Activated naive CD8-positive, alpha-beta T cell (primary cell): Measurements from ENCODE around the gene AURKAIP1.
A peak's percentile ranks its signal among the peaks of the same experiment; 100 is the strongest.
"Not testable (repeated sequence)": the region's sequence is repeated elsewhere in the genome, so short reads cannot be mapped to it uniquely, and the experiment has no call there.

Experiments
- H3K27ac Mint-ChIP-seq: one replicate; pipeline ENCODE4 v1.8.0; 2021; ENCODE audit warnings: mixed read lengths
- H3K27me3 Mint-ChIP-seq: one replicate; pipeline ENCODE4 v1.8.0; 2021; ENCODE audit warnings: mixed read lengths
- H3K36me3 Mint-ChIP-seq: one replicate; pipeline ENCODE4 v1.8.0; 2021; ENCODE audit warnings: mixed read lengths
- H3K4me1 Mint-ChIP-seq: one replicate; pipeline ENCODE4 v1.8.0; 2021; ENCODE audit warnings: low read depth, mixed read lengths
- H3K4me3 Mint-ChIP-seq: one replicate; pipeline ENCODE4 v1.8.0; 2021; ENCODE audit warnings: mild to moderate bottlenecking, mixed read lengths
- H3K9me3 Mint-ChIP-seq: one replicate; pipeline ENCODE4 v1.8.0; 2021; ENCODE audit warnings: low read depth, mixed read lengths

The AURKAIP1 gene

GRCh38 chr1:1377540-1378205 is 2.7 kb upstream of the AURKAIP1 start:
- H3K27ac Mint-ChIP-seq, result no peak overlapping the region
- H3K4me1 Mint-ChIP-seq, result peaks cover 7% of the 10 kb centered on the region
- H3K36me3 Mint-ChIP-seq, result no peaks in the 10 kb centered on the region
- no peaks in the 10 kb centered on the region for H3K9me3 Mint-ChIP-seq
- H3K4me3 Mint-ChIP-seq, result no peak overlapping the region
- no peaks in the 10 kb centered on the region for H3K27me3 Mint-ChIP-seq

GRCh38 chr1:1376551-1377226 is 1.7 kb upstream of the AURKAIP1 start:
- H3K27me3 Mint-ChIP-seq, result no peaks in the 10 kb centered on the region
- H3K4me3 Mint-ChIP-seq, result peak overlapping the region; percentile 91
- peak overlapping the region; percentile 28 for H3K27ac Mint-ChIP-seq
- no peaks in the 10 kb centered on the region for H3K9me3 Mint-ChIP-seq
- H3K36me3 Mint-ChIP-seq, result no peaks in the 10 kb centered on the region
- peaks cover 8% of the 10 kb centered on the region for H3K4me1 Mint-ChIP-seq

- H3K4me3 Mint-ChIP-seq, result peak overlapping the region; percentile 91
- H3K27ac Mint-ChIP-seq, result peak overlapping the region; percentile 28
- H3K4me1 Mint-ChIP-seq, result peaks cover 15% of the 10 kb centered on the region
- no peaks in the 10 kb centered on the region for H3K36me3 Mint-ChIP-seq
- no peaks in the 10 kb centered on the region for H3K27me3 Mint-ChIP-seq
- no peaks in the 10 kb centered on the region for H3K9me3 Mint-ChIP-seq
Measured at GRCh38 chr1:1374589-1374928, 448 bp downstream of the AURKAIP1 start.

GRCh38 chr1:1373815-1374588 is 1.0 kb downstream of the AURKAIP1 start:
- Mint-ChIP-seq H3K4me3 (peak overlapping the region; percentile 91), H3K36me3 (no peaks in the 10 kb centered on the region), H3K4me1 (peaks cover 15% of the 10 kb centered on the region), H3K9me3 (no peaks in the 10 kb centered on the region), H3K27me3 (no peaks in the 10 kb centered on the region), H3K27ac (peak overlapping the region; percentile 46)

GRCh38 chr1:1373051-1373814 is 1.8 kb downstream of the AURKAIP1 start:
- Mint-ChIP-seq H3K27ac (no peak overlapping the region), H3K36me3 (no peaks in the 10 kb centered on the region), H3K27me3 (no peaks in the 10 kb centered on the region), H3K9me3 (no peaks in the 10 kb centered on the region), H3K4me1 (peaks cover 15% of the 10 kb centered on the region), H3K4me3 (peak overlapping the region; percentile 91)

GRCh38 chr1:1371746-1372711 is 3.0 kb downstream of the AURKAIP1 start:
- Mint-ChIP-seq H3K27me3 (no peaks in the 10 kb centered on the region), H3K4me3 (peak overlapping the region; percentile 54), H3K9me3 (no peaks in the 10 kb centered on the region), H3K4me1 (peaks cover 15% of the 10 kb centered on the region), H3K36me3 (no peaks in the 10 kb centered on the region), H3K27ac (no peak overlapping the region)

- H3K36me3 Mint-ChIP-seq, result no peaks in the 10 kb centered on the region
- peaks cover 15% of the 10 kb centered on the region for H3K4me1 Mint-ChIP-seq
- H3K4me3 Mint-ChIP-seq, result no peak overlapping the region
- no peaks in the 10 kb centered on the region for H3K9me3 Mint-ChIP-seq
- no peak overlapping the region for H3K27ac Mint-ChIP-seq
- H3K27me3 Mint-ChIP-seq, result no peaks in the 10 kb centered on the region
Measured at GRCh38 chr1:1371364-1371745, 3.7 kb downstream of the AURKAIP1 start.

- Mint-ChIP-seq H3K27me3 (no peaks in the 10 kb centered on the region), H3K4me1 (peaks cover 15% of the 10 kb centered on the region), H3K27ac (no peak overlapping the region), H3K9me3 (no peaks in the 10 kb centered on the region), H3K36me3 (no peaks in the 10 kb centered on the region), H3K4me3 (no peak overlapping the region)
Measured at GRCh38 chr1:1370771-1371300, 4.2 kb downstream of the AURKAIP1 start.

GRCh38 chr1:1370094-1370493 is 4.9 kb downstream of the AURKAIP1 start:
- not testable (repeated sequence) for H3K27me3 Mint-ChIP-seq, H3K9me3 Mint-ChIP-seq, H3K27ac Mint-ChIP-seq, H3K4me3 Mint-ChIP-seq, H3K36me3 Mint-ChIP-seq
- peaks cover 13% of the 10 kb centered on the region for H3K4me1 Mint-ChIP-seq

- H3K36me3 Mint-ChIP-seq, result no peaks in the 10 kb centered on the region
- no peak overlapping the region for H3K4me3 Mint-ChIP-seq
- H3K27ac Mint-ChIP-seq, result no peak overlapping the region
- peaks cover 9% of the 10 kb centered on the region for H3K4me1 Mint-ChIP-seq
- H3K9me3 Mint-ChIP-seq, result no peaks in the 10 kb centered on the region
- H3K27me3 Mint-ChIP-seq, result no peaks in the 10 kb centered on the region
Measured at GRCh38 chr1:1367315-1367714, 7.7 kb downstream of the AURKAIP1 start.

- Mint-ChIP-seq H3K4me1 (peaks cover 7% of the 10 kb centered on the region), H3K36me3 (no peaks in the 10 kb centered on the region), H3K4me3 (no peak overlapping the region), H3K27me3 (no peaks in the 10 kb centered on the region), H3K27ac (no peak overlapping the region), H3K9me3 (no peaks in the 10 kb centered on the region)
Measured at GRCh38 chr1:1366699-1367066, 8.3 kb downstream of the AURKAIP1 start.

- H3K9me3 Mint-ChIP-seq, result no peaks in the 10 kb centered on the region
- H3K27ac Mint-ChIP-seq, result no peak overlapping the region
- H3K36me3 Mint-ChIP-seq, result no peaks in the 10 kb centered on the region
- peaks cover 5% of the 10 kb centered on the region for H3K4me1 Mint-ChIP-seq
- no peaks in the 10 kb centered on the region for H3K27me3 Mint-ChIP-seq
- no peak overlapping the region for H3K4me3 Mint-ChIP-seq
Measured at GRCh38 chr1:1365875-1366698, 8.9 kb downstream of the AURKAIP1 start.

GRCh38 chr1:1364266-1364665 is 10.7 kb downstream of the AURKAIP1 start:
- peaks cover 10% of the 10 kb centered on the region for H3K4me1 Mint-ChIP-seq
- H3K4me3 Mint-ChIP-seq, result no peak overlapping the region
- no peak overlapping the region for H3K27ac Mint-ChIP-seq
- H3K9me3 Mint-ChIP-seq, result no peaks in the 10 kb centered on the region
- H3K36me3 Mint-ChIP-seq, result no peaks in the 10 kb centered on the region
- H3K27me3 Mint-ChIP-seq, result no peaks in the 10 kb centered on the region
